Measurements from ENCODE around the gene SYNM. TPM values are rescaled to one million over a fixed set of nuclear protein-coding genes. Genes with fewer than 3 reads are reported as not detected.

SYNM gene
- total RNA-seq, 1 experiment from 2014 or later: 9.9 TPM

DNA sequence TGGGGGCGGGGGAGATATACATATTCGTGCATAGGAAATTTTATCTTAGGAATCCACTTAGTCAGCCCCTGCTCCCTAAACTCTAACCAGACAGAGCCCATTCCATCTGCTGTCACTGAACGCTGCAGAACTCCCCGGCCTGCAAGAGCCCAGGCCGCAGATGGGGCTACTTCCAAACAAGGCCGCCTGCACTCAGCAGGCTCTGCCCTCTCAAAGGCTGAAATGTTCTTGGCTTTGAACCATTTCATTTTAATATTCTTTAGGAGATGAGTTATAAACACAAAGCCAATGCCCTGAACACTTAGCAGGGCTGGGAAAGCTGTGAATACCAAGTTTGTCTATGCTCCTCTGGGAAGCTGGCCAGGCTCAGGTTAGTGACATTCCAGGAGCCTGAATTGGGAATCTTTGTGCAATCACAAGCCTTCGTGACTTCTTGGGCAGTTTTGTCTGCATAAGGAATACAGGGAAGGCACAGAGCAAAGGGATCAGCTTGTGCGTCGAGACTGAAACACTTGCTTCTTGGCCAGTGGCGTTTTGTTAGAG lies 65.0 kb downstream of the SYNM start:
- POLR2A ChIA-PET (ENCODE audit: unreplicated experiment): no interaction called here
- no peak overlapping the region for H3K9ac ChIP-seq (ENCODE audit: low read length)
- CTCF ChIA-PET: no interaction called here

DNA sequence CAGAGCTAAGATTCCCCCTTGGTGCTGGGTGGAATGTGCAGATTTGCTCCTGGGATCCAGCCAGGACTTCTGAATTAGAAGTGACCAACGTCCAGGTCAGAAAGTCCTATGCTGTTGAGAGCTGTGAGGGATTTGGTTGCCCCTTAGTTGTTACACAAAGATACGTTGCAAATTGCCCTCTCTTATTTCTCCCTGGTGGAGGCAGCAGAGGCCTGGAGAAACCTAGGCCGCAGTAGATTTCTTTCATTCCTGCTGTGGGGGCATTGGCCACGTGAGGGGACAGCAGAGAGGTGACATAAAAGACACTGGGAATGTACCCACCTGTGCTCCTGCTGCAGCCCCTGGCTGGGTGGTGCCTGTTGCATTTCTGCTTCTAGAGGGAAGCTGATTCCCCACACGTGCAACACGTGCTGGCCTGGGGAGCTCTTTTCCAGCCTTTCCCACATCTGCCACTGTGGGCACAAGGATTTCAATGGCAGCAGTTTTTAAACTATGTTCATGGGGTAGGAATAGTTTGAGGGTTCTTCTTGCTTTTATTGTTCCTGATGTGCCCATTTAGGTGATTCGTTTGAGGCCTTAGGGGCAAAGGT lies 65.7 kb downstream of the SYNM start:
- Histone ChIP-seq H4K20me1 (ENCODE audit: low read length) (no peaks in the 10 kb centered on the region), H3K9me3 (ENCODE audit: low read length) (no peaks in the 10 kb centered on the region), H3K9me2 (replicated peaks; ENCODE audit: low read length) (no peaks in the 10 kb centered on the region), H2AFZ (ENCODE audit: low read length) (no peak overlapping the region), H3F3A (ENCODE audit: low read length, unreplicated experiment) (no peaks in the 10 kb centered on the region), H3K4me2 (ENCODE audit: low read length) (no peak overlapping the region), H3K4me1 (ENCODE audit: insufficient read depth, low read length) (no peaks in the 10 kb centered on the region), H3K4me3 (ENCODE audit: low read length) (no peak overlapping the region), H3K79me2 (ENCODE audit: low read length) (no peaks in the 10 kb centered on the region), H3K36me3 (ENCODE audit: low read depth, low read length) (no peaks in the 10 kb centered on the region), H3K27ac (ENCODE audit: low read length) (no peak overlapping the region), H3K27me3 (ENCODE audit: low read length) (no peaks in the 10 kb centered on the region), H3K9ac (ENCODE audit: low read length) (no peak overlapping the region)
- ChIA-PET CTCF (no interaction called here), POLR2A (ENCODE audit: unreplicated experiment) (no interaction called here)
- no peak for ATAC-seq
- BruUV-seq (replicated peaks): no TSS peak
- TF ChIP-seq EZH2phosphoT487 (IDR thresholded peaks at IDR 0.05; ENCODE audit: borderline replicate concordance, low read length): no peak
- TF ChIP-seq EZH2 (IDR thresholded peaks at IDR 0.05; ENCODE audit: low read length, unreplicated experiment): no peak
- TF ChIP-seq, protein P1, sequence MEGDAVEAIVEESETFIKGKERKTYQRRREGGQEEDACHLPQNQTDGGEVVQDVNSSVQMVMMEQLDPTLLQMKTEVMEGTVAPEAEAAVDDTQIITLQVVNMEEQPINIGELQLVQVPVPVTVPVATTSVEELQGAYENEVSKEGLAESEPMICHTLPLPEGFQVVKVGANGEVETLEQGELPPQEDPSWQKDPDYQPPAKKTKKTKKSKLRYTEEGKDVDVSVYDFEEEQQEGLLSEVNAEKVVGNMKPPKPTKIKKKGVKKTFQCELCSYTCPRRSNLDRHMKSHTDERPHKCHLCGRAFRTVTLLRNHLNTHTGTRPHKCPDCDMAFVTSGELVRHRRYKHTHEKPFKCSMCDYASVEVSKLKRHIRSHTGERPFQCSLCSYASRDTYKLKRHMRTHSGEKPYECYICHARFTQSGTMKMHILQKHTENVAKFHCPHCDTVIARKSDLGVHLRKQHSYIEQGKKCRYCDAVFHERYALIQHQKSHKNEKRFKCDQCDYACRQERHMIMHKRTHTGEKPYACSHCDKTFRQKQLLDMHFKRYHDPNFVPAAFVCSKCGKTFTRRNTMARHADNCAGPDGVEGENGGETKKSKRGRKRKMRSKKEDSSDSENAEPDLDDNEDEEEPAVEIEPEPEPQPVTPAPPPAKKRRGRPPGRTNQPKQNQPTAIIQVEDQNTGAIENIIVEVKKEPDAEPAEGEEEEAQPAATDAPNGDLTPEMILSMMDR (conservative IDR thresholded peaks at IDR 0.05; ENCODE audit: low read depth, low read length): no peak
- intact Hi-C loops (cut with micrococcal nuclease): no loop called here
- DNase-seq: no peak

More for the DNA sequence above, 65.0 kb downstream of the SYNM start:
- no peak overlapping the region for H3K27ac ChIP-seq (ENCODE audit: low read length)
- H3K4me3 ChIP-seq (ENCODE audit: low read length): no peak overlapping the region
- no peak for DNase-seq
- TF ChIP-seq, protein P1 (conservative IDR thresholded peaks at IDR 0.05; ENCODE audit: low read depth, low read length): no peak
- TF ChIP-seq EZH2phosphoT487 (IDR thresholded peaks at IDR 0.05; ENCODE audit: borderline replicate concordance, low read length) (no peak), EZH2 (IDR thresholded peaks at IDR 0.05; ENCODE audit: low read length, unreplicated experiment) (no peak)
- no peaks in the 10 kb centered on the region for H3K79me2 ChIP-seq (ENCODE audit: low read length)
- no peaks in the 10 kb centered on the region for H4K20me1 ChIP-seq (ENCODE audit: low read length)
- H3F3A ChIP-seq (ENCODE audit: low read length, unreplicated experiment): no peaks in the 10 kb centered on the region
- no peaks in the 10 kb centered on the region for H3K27me3 ChIP-seq (ENCODE audit: low read length)
- no TSS peak for BruUV-seq (replicated peaks)
- H2AFZ ChIP-seq (ENCODE audit: low read length): no peak overlapping the region
- intact Hi-C loops (cut with micrococcal nuclease): no loop called here
- no peaks in the 10 kb centered on the region for H3K9me3 ChIP-seq (ENCODE audit: low read length)
- H3K9me2 ChIP-seq (replicated peaks; ENCODE audit: low read length): no peaks in the 10 kb centered on the region
- H3K4me1 ChIP-seq (ENCODE audit: insufficient read depth, low read length): no peaks in the 10 kb centered on the region
- no peaks in the 10 kb centered on the region for H3K36me3 ChIP-seq (ENCODE audit: low read depth, low read length)
- H3K4me2 ChIP-seq (ENCODE audit: low read length): no peak overlapping the region
- ATAC-seq: no peak

DNA sequence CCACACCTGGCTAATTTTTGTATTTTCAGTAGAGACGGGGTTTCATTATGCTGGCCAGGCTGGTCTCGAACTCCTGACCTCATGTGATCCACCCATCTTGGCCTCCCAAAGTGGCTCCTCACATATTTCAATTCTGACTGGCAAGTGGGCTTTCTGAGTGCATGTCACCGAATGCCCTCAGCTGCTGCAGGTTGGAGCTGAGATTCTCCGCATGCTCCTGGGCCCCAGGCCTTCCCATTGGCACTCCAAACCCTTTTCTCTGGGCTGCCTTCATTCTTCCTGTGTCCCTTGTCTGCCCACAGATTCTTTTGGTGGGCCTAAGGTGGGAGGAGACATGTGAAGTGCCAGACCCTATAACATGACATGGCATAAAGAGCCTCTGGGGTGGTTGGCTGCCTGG lies 67.3 kb downstream of the SYNM start:
- DNase-seq (no peak), ATAC-seq (no peak)
- Histone ChIP-seq H3F3A (ENCODE audit: low read length, unreplicated experiment) (no peaks in the 10 kb centered on the region), H3K4me3 (ENCODE audit: low read length) (no peak overlapping the region), H3K4me1 (ENCODE audit: insufficient read depth, low read length) (no peaks in the 10 kb centered on the region), H3K9ac (ENCODE audit: low read length) (no peak overlapping the region), H4K20me1 (ENCODE audit: low read length) (no peaks in the 10 kb centered on the region), H3K4me2 (ENCODE audit: low read length) (no peak overlapping the region), H3K36me3 (ENCODE audit: low read depth, low read length) (no peaks in the 10 kb centered on the region), H3K9me3 (ENCODE audit: low read length) (no peaks in the 10 kb centered on the region), H3K79me2 (ENCODE audit: low read length) (no peaks in the 10 kb centered on the region), H3K9me2 (replicated peaks; ENCODE audit: low read length) (no peaks in the 10 kb centered on the region), H3K27ac (ENCODE audit: low read length) (no peak overlapping the region), H2AFZ (ENCODE audit: low read length) (no peak overlapping the region), H3K27me3 (ENCODE audit: low read length) (no peaks in the 10 kb centered on the region)
- TF ChIP-seq, protein P1 (conservative IDR thresholded peaks at IDR 0.05; ENCODE audit: low read depth, low read length): no peak
- no peak for TF ChIP-seq EZH2phosphoT487 (IDR thresholded peaks at IDR 0.05; ENCODE audit: borderline replicate concordance, low read length)
- TF ChIP-seq EZH2 (IDR thresholded peaks at IDR 0.05; ENCODE audit: low read length, unreplicated experiment): no peak
- BruUV-seq (replicated peaks): no TSS peak
- POLR2A ChIA-PET (ENCODE audit: unreplicated experiment): no interaction called here
- intact Hi-C loops (cut with micrococcal nuclease): no loop called here
- CTCF ChIA-PET: no interaction called here
